Measurements from ENCODE around the gene KLHL22. TPM values are rescaled to one million over a fixed set of nuclear protein-coding genes. Genes with fewer than 3 reads are reported as not detected.

The KLHL22 gene
- total and polyA plus RNA-seq, 2 of the 13 experiments (the other 11 are each of a cell fraction or from before 2014, with no cell fraction given): 10.9 to 14.8 TPM

DNA sequence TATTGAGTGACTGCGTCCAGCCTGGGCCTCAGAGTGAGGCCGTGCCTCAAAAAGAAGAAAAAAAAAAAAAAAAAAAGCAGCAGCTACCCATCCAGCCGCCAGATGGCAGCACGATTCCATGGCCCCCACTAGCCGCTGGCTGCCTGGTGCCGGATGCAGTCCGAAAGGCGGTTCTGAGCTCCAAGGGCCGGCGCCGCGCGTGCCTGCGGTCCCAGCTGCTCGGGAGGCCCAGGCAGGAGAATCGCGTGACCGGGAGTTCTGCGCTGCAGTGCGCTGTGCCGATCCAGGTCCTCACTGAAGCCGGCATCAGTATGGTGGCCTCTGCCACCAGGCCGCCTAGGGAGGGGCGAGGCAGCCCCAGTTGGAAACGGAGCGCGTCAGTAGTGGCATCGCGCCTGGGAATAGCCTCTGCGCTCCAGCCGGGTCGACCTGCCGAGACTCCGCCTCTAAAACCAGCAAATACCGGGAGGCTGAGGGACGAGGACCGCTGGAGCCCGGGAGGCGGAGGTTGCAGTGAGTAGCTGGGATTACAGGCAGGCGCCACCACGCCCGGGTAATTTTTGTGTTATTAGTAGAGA lies 77.3 kb downstream of the KLHL22 start (continued):
- TF ChIP-seq, protein P1, sequence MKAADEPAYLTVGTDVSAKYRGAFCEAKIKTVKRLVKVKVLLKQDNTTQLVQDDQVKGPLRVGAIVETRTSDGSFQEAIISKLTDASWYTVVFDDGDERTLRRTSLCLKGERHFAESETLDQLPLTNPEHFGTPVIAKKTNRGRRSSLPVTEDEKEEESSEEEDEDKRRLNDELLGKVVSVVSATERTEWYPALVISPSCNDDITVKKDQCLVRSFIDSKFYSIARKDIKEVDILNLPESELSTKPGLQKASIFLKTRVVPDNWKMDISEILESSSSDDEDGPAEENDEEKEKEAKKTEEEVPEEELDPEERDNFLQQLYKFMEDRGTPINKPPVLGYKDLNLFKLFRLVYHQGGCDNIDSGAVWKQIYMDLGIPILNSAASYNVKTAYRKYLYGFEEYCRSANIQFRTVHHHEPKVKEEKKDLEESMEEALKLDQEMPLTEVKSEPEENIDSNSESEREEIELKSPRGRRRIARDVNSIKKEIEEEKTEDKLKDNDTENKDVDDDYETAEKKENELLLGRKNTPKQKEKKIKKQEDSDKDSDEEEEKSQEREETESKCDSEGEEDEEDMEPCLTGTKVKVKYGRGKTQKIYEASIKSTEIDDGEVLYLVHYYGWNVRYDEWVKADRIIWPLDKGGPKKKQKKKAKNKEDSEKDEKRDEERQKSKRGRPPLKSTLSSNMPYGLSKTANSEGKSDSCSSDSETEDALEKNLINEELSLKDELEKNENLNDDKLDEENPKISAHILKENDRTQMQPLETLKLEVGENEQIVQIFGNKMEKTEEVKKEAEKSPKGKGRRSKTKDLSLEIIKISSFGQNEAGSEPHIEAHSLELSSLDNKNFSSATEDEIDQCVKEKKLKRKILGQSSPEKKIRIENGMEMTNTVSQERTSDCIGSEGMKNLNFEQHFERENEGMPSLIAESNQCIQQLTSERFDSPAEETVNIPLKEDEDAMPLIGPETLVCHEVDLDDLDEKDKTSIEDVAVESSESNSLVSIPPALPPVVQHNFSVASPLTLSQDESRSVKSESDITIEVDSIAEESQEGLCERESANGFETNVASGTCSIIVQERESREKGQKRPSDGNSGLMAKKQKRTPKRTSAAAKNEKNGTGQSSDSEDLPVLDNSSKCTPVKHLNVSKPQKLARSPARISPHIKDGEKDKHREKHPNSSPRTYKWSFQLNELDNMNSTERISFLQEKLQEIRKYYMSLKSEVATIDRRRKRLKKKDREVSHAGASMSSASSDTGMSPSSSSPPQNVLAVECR (CRISPR knock-in tag; IDR thresholded peaks at IDR 0.05; ENCODE audit: borderline replicate concordance): peak; percentile 46; the same call in 1 of the 2 replicates
- TF ChIP-seq ZNF709 (CRISPR knock-in tag; IDR thresholded peaks at IDR 0.05) (no peak), SAP130 (CRISPR knock-in tag; IDR thresholded peaks at IDR 0.05; ENCODE audit: low read depth) (no peak; the same call in 1 of the 2 replicates), ZSCAN9 (CRISPR knock-in tag; IDR thresholded peaks at IDR 0.05; ENCODE audit: borderline replicate concordance) (no peak), ZBTB38 (CRISPR knock-in tag; IDR thresholded peaks at IDR 0.05) (no peak), CC2D1A (CRISPR knock-in tag; IDR thresholded peaks at IDR 0.05) (no peak), CENPX (CRISPR knock-in tag; IDR thresholded peaks at IDR 0.05) (no peak), ZNF713 (CRISPR knock-in tag; IDR thresholded peaks at IDR 0.05) (0 out of 2 replicates have a peak, but pooled peaks have one; percentile 54), KDM1A (CRISPR knock-in tag; IDR thresholded peaks at IDR 0.05) (no peak), ZFP1 (CRISPR knock-in tag; IDR thresholded peaks at IDR 0.05) (no peak), SIX4 (CRISPR knock-in tag; IDR thresholded peaks at IDR 0.05) (no peak)
- TF ChIP-seq, protein P2, sequence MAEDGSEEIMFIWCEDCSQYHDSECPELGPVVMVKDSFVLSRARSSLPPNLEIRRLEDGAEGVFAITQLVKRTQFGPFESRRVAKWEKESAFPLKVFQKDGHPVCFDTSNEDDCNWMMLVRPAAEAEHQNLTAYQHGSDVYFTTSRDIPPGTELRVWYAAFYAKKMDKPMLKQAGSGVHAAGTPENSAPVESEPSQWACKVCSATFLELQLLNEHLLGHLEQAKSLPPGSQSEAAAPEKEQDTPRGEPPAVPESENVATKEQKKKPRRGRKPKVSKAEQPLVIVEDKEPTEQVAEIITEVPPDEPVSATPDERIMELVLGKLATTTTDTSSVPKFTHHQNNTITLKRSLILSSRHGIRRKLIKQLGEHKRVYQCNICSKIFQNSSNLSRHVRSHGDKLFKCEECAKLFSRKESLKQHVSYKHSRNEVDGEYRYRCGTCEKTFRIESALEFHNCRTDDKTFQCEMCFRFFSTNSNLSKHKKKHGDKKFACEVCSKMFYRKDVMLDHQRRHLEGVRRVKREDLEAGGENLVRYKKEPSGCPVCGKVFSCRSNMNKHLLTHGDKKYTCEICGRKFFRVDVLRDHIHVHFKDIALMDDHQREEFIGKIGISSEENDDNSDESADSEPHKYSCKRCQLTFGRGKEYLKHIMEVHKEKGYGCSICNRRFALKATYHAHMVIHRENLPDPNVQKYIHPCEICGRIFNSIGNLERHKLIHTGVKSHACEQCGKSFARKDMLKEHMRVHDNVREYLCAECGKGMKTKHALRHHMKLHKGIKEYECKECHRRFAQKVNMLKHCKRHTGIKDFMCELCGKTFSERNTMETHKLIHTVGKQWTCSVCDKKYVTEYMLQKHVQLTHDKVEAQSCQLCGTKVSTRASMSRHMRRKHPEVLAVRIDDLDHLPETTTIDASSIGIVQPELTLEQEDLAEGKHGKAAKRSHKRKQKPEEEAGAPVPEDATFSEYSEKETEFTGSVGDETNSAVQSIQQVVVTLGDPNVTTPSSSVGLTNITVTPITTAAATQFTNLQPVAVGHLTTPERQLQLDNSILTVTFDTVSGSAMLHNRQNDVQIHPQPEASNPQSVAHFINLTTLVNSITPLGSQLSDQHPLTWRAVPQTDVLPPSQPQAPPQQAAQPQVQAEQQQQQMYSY (CRISPR knock-in tag; IDR thresholded peaks at IDR 0.05): no peak
- TF ChIP-seq, protein P3, sequence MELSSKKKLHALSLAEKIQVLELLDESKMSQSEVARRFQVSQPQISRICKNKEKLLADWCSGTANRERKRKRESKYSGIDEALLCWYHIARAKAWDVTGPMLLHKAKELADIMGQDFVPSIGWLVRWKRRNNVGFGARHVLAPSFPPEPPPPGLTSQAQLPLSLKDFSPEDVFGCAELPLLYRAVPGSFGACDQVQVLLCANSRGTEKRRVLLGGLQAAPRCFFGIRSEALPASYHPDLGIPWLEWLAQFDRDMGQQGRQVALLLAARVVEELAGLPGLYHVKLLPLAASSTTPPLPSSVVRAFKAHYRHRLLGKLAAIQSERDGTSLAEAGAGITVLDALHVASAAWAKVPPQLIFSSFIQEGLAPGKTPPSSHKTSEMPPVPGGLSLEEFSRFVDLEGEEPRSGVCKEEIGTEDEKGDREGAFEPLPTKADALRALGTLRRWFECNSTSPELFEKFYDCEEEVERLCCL (CRISPR knock-in tag; IDR thresholded peaks at IDR 0.05; ENCODE audit: borderline replicate concordance): no peak
- TF ChIP-seq, protein P4, sequence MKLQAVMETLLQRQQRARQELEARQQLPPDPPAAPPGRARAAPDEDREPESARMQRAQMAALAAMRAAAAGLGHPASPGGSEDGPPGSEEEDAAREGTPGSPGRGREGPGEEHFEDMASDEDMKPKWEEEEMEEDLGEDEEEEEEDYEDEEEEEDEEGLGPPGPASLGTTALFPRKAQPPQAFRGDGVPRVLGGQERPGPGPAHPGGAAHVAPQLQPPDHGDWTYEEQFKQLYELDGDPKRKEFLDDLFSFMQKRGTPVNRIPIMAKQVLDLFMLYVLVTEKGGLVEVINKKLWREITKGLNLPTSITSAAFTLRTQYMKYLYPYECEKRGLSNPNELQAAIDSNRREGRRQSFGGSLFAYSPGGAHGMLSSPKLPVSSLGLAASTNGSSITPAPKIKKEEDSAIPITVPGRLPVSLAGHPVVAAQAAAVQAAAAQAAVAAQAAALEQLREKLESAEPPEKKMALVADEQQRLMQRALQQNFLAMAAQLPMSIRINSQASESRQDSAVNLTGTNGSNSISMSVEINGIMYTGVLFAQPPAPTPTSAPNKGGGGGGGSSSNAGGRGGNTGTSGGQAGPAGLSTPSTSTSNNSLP (IDR thresholded peaks at IDR 0.05; ENCODE audit: low read depth, low read length): no peak
- TF ChIP-seq, protein P5, sequence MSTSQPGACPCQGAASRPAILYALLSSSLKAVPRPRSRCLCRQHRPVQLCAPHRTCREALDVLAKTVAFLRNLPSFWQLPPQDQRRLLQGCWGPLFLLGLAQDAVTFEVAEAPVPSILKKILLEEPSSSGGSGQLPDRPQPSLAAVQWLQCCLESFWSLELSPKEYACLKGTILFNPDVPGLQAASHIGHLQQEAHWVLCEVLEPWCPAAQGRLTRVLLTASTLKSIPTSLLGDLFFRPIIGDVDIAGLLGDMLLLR (CRISPR knock-in tag; IDR thresholded peaks at IDR 0.05): no peak
- TF ChIP-seq, protein P6, sequence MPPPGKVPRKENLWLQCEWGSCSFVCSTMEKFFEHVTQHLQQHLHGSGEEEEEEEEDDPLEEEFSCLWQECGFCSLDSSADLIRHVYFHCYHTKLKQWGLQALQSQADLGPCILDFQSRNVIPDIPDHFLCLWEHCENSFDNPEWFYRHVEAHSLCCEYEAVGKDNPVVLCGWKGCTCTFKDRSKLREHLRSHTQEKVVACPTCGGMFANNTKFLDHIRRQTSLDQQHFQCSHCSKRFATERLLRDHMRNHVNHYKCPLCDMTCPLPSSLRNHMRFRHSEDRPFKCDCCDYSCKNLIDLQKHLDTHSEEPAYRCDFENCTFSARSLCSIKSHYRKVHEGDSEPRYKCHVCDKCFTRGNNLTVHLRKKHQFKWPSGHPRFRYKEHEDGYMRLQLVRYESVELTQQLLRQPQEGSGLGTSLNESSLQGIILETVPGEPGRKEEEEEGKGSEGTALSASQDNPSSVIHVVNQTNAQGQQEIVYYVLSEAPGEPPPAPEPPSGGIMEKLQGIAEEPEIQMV (CRISPR knock-in tag; IDR thresholded peaks at IDR 0.05; ENCODE audit: low read depth): 0 out of 2 replicates have a peak, but pooled peaks have one; percentile 26

All from HepG2 (cell line).